ENCODE results near the gene TTC23L. TPM values are rescaled to one million over a fixed set of nuclear protein-coding genes. Genes with fewer than 3 reads are reported as not detected.

The TTC23L gene, protein sequence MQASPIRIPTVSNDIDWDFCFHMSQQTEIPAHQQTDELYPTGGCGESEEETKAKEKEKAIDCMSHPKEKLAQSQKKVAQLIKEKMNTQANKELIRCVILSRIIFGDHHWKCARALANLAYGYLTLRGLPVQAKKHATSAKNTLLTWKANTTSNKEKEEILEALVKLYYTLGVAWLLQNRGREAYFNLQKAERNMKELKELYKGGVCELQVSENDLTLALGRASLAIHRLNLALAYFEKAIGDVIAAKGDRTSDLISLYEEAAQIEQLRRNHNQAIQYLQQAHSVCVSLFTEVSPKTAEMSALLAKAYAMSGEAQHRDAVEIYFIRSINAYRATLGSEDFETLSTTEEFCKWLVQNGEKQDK
- under 1 TPM; 0.26 to 0.30 TPM for total RNA-seq

DNA sequence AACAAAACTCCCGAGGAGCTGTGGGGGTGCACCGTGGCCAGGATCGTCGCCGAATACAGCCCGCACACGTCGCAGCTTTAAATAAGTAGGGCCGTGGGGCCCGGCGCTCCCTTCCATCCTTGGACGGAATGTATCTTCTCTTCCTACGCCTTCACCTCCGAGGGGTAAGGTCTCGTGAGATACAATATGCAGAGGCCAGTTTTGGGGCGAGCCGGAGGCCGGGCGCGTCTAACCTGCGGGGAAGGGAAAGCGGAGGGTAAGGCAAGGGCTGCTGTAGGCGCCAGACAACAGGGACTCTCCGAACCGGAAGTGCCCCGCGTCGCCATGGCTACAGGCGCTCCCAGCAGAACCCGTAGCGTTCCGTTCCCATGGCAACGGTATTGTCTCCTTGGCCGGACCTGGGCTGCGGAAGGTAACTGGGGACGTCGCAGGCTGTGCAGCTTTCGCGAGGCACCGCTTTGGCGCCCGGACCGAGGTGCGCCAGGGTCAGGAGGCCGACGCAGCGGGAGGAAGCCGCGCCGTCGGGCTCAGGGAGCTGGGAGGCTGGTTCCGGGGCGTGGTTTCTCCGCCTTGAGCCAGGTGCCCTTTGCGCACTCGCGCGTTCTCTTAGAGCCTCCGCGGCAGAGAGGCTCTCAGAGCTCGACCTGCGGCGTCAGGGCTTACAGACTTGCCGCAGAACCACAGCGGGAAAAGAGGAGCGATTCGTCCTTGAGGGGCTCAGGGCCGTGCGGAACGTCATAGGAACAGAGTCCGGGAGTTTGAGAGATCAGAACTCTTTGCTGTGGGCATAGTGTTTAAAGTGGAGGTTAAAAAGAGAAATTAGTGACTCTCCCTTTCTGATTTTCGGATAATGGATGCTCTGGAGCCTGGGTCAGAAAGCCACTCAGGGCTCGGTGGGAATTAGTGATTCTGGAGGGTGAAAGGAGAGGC, at the start of gene TTC23L:
TTC23L (plus strand) TSS at position 380 of the 930 bp plus-strand sequence. CDS start 1,508 bp downstream, outside the sequence.
- Mint-ChIP-seq H3K36me3 (ENCODE audit: low read depth) (no peaks in the 10 kb centered on the region), H3K27me3 (no peaks in the 10 kb centered on the region), H3K4me1 (peaks cover 13% of the 10 kb centered on the region), H3K27ac (peak within 1 kb of the TSS; percentile 95), H3K9me3 (ENCODE audit: low read depth) (no peaks in the 10 kb centered on the region), H3K4me3 (peak within 1 kb of the TSS; percentile 80)
- POLR2A ChIA-PET: interaction anchor here (0.5 to 2.3 kb wide), 3 partner anchors 9 to 76 kb away, joined by 3 to 14 read pairs (median 3); partner anchors contain the start of genes BRIX1 and RAD1
- intact Hi-C loops (cut with DNase I, micrococcal nuclease): loop anchor here (1.0 to 5.0 kb wide), 8 partner anchors 76 to 1403 kb away; partner anchors contain the start of genes BRIX1 (in 2 of the 2), RAD1 (in 2 of the 2), RAI14 (in 2 of the 2) and AMACR (in 1 of the 2)
- peak; percentile 95 for ATAC-seq
- peak; percentile 95 for DNase-seq
- CTCF ChIA-PET: interaction anchor here (0.7 to 1.8 kb wide), 5 partner anchors 8 to 353 kb away, joined by 3 to 8 read pairs (median 3); no protein-coding TSS in a partner anchor

DNA sequence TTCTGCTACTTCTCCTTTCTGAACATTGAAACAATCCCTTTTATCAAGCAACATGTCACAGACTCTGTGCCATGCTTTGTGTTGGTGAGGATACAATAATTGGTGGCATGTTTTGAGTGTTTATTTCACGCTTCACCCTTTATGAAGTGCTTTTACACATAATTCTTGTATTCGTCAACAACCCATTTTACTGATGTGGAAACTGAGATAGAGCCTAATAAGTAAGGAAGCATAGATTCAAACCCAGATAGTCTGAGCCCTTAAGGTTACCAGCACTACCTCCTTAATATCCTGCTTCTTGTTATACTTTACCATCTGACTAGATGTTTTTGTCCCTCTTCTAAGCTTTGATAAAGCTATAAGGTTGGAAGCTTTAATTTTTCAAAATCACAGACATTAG, 49.3 kb upstream of the TTC23L start:
- no peak for ATAC-seq
- peaks cover 4% of the 10 kb centered on the region for H3K9me3 Mint-ChIP-seq (ENCODE audit: low read depth)
- no peaks in the 10 kb centered on the region for H3K4me1 Mint-ChIP-seq
- no peaks in the 10 kb centered on the region for H3K36me3 Mint-ChIP-seq (ENCODE audit: low read depth)
- intact Hi-C loops (cut with DNase I, micrococcal nuclease): no loop called here
- no peak for DNase-seq
- no peak overlapping the region for H3K4me3 Mint-ChIP-seq
- peaks cover 7% of the 10 kb centered on the region for H3K27me3 Mint-ChIP-seq
- no peak overlapping the region for H3K27ac Mint-ChIP-seq
- ChIA-PET POLR2A (no interaction called here), CTCF (interaction anchor here (0.6 kb wide), 1 partner anchor 1657 kb away, joined by 3 read pairs; no protein-coding TSS in a partner anchor)

DNA sequence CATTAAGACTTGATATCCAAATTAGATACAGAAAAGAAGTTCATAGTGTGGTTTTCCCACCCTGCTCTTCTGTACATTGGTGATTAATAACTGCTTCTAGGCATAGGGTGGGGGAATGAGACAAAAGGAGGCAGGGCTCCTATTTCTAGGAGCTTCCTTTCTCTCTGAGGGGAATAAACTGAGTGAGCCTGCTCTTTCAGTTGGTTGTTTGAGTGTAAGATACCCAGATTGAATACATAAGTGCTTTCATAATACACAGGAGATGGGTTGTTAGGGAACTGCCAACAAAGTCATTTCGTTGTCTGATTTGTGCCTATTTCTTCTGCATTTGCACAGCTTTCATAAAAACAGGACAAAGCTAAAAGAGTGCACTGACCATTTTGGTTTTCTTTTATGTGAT, 48.9 kb upstream of the TTC23L start:
- no peaks in the 10 kb centered on the region for H3K4me1 Mint-ChIP-seq
- H3K4me3 Mint-ChIP-seq: no peak overlapping the region
- no peaks in the 10 kb centered on the region for H3K36me3 Mint-ChIP-seq (ENCODE audit: low read depth)
- DNase-seq: no peak
- H3K27ac Mint-ChIP-seq: no peak overlapping the region
- ChIA-PET CTCF (no interaction called here), POLR2A (no interaction called here)
- ATAC-seq: no peak
- peaks cover 4% of the 10 kb centered on the region for H3K9me3 Mint-ChIP-seq (ENCODE audit: low read depth)
- H3K27me3 Mint-ChIP-seq: peaks cover 7% of the 10 kb centered on the region
- intact Hi-C loops (cut with DNase I, micrococcal nuclease): no loop called here

DNA sequence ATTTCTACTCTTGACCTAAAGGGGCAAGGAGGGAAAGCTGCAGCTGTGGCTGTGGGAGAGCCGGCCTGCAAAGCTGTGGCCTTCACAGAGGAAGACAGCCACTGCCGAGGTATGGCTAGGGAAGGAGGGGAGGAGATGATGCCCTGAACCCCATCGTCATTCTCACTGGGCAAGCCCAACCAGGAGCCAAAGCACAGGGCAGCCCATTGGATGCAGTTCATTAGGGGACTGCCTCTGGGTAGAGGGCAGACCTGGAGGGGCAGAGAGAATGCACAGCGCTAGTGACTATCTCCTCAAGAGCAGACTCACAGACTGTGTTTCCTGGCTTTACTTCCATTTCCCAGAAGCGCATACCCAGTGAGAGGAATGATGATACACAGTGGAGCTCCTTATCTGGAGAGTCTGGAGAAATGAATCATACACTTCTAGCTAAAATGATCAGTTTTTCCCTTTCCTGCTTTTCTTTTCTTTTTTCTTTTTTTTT, 47.2 kb upstream of the TTC23L start:
- Mint-ChIP-seq H3K4me1 (no peaks in the 10 kb centered on the region), H3K27ac (no peak overlapping the region), H3K9me3 (ENCODE audit: low read depth) (peaks cover 4% of the 10 kb centered on the region), H3K36me3 (ENCODE audit: low read depth) (no peaks in the 10 kb centered on the region), H3K27me3 (peaks cover 7% of the 10 kb centered on the region), H3K4me3 (no peak overlapping the region)
- DNase-seq: no peak
- no peak for ATAC-seq
- POLR2A ChIA-PET: no interaction called here
- CTCF ChIA-PET: no interaction called here
- intact Hi-C loops (cut with DNase I, micrococcal nuclease): no loop called here

DNA sequence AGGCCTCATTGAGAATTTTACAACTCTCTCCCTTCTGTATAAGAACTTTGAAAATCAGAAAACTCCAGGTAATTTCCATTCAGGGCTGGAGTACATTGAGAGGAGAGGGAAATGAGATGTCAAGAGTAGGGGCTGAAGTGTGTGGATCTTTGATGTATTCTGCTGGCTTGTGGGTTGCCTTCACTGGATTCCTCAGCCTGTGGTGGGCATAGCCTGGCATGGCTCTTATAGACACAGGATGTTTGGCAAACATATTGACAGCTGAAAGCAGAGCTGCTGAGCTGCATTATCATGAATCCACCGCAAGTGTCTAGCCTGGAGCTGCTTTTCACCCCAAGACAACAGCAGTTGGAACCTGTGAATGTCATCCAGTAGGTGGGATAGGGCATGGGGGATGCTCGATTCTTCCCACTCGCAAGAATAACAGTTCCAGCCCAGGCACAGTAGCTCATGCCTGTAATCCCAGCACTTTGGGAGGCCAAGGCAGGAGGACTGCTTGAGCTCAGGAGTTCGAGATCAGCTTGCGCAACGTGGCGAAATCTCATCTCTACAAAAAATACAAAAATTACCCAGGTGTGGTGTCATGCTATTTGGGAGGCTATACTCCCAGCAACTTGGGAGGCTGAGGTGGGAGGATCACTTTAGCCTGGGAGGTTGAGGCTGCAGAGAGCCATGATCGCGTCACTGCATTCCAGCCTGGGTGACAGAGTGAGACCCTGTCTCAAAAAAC, 36.0 kb upstream of the TTC23L start:
- intact Hi-C loops (cut with DNase I, micrococcal nuclease): no loop called here
- Mint-ChIP-seq H3K9me3 (ENCODE audit: low read depth) (no peaks in the 10 kb centered on the region), H3K4me3 (no peak overlapping the region), H3K27me3 (no peaks in the 10 kb centered on the region), H3K4me1 (no peaks in the 10 kb centered on the region), H3K36me3 (ENCODE audit: low read depth) (no peaks in the 10 kb centered on the region), H3K27ac (no peak overlapping the region)
- DNase-seq: no peak
- ChIA-PET CTCF (interaction anchor here (0.6 to 0.7 kb wide), 2 partner anchors 44 to 123 kb away, joined by 4 to 5 read pairs; no protein-coding TSS in a partner anchor), POLR2A (no interaction called here)
- no peak for ATAC-seq

DNA sequence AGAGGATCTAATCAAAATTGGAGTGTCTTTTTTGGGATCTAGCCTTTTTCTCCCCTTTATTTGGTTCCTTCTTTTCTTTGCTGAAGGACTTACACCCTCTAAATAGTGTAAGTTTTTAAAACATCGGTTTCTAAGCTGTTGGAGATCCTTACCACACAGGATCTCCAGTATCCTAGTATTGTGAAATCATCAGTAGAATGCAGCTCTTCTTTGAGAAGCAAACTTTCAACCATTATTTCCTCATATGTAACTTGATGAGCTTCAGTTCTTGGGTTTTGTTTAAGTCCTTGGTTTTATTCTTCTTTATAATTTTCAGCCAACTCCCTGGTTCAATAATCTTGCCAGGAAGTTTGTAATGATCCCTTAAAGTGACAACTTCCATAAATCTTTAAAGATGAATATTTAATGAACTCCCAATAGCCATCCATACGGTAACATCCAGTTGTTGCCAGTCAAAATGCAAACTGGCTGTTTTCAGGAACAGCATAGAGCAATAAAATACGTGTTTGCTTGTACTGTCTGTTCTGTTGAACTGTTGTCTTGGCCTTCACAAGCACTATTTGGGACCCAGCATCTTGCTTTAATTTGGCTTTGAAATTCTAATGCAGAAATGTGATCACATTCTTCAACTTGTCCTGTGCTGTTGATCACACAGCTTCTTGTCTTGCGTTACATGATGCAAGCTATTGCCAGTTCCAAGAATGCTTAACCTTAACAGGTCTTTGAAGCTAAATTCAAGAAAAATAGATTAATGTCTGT, 34.8 kb upstream of the TTC23L start:
- no peaks in the 10 kb centered on the region for H3K27me3 Mint-ChIP-seq
- no peaks in the 10 kb centered on the region for H3K36me3 Mint-ChIP-seq (ENCODE audit: low read depth)
- ATAC-seq: no peak
- CTCF ChIA-PET: interaction anchor here (0.6 kb wide), 1 partner anchor 14 kb away, joined by 4 read pairs; no protein-coding TSS in a partner anchor
- POLR2A ChIA-PET: no interaction called here
- no peak overlapping the region for H3K4me3 Mint-ChIP-seq
- no peaks in the 10 kb centered on the region for H3K4me1 Mint-ChIP-seq
- no peak for DNase-seq
- H3K9me3 Mint-ChIP-seq (ENCODE audit: low read depth): no peaks in the 10 kb centered on the region
- intact Hi-C loops (cut with DNase I, micrococcal nuclease): no loop called here
- H3K27ac Mint-ChIP-seq: no peak overlapping the region

DNA sequence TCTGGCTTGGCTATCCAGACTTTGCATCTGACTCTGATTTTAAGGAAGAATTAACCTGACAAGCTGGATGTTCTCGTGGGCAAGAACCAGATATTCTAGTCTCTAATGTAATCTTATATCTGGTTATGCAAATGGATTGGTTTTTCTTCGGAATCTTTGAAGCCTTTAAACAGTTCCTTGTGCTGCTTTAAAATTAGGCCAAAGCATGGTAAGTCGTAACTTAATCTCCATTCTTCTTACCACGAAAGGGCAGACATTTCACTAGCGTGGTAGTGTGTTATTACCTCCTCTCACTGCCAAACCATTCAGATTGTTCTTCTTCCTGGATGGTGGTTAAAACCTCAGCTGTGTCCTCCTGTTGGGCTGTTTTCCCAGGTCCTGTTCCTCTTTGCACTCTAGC, 34.1 kb upstream of the TTC23L start:
- H3K36me3 Mint-ChIP-seq (ENCODE audit: low read depth): no peaks in the 10 kb centered on the region
- no peak overlapping the region for H3K4me3 Mint-ChIP-seq
- DNase-seq: no peak
- H3K27me3 Mint-ChIP-seq: no peaks in the 10 kb centered on the region
- CTCF ChIA-PET: no interaction called here
- ATAC-seq: no peak
- H3K4me1 Mint-ChIP-seq: no peaks in the 10 kb centered on the region
- H3K9me3 Mint-ChIP-seq (ENCODE audit: low read depth): no peaks in the 10 kb centered on the region
- no peak overlapping the region for H3K27ac Mint-ChIP-seq
- POLR2A ChIA-PET: no interaction called here
- intact Hi-C loops (cut with DNase I, micrococcal nuclease): no loop called here

DNA sequence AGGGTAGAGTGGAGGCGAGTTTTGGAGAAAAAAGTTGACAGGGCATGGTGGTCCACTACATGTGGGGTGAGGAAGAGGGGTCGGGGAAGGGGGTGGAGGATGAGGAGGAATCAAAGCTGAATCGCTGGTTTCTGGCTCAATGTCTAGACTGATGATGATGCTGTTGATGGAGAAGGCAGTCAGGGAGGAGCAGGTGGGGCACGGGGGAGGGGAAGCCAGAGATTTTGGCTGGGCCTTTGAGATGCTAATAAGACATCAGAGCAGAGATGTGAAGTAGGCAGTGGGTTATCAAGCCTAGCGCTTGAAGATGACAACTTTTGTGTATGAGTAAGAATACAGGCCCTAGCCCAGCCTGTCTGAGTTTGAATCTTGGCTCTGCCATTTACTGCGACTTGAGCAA, 32.4 kb upstream of the TTC23L start:
- POLR2A ChIA-PET: no interaction called here
- Mint-ChIP-seq H3K4me1 (no peaks in the 10 kb centered on the region), H3K27me3 (no peaks in the 10 kb centered on the region), H3K36me3 (ENCODE audit: low read depth) (no peaks in the 10 kb centered on the region), H3K9me3 (ENCODE audit: low read depth) (no peaks in the 10 kb centered on the region), H3K27ac (no peak overlapping the region), H3K4me3 (no peak overlapping the region)
- intact Hi-C loops (cut with DNase I, micrococcal nuclease): no loop called here
- CTCF ChIA-PET: no interaction called here
- DNase-seq: no peak
- no peak for ATAC-seq

DNA sequence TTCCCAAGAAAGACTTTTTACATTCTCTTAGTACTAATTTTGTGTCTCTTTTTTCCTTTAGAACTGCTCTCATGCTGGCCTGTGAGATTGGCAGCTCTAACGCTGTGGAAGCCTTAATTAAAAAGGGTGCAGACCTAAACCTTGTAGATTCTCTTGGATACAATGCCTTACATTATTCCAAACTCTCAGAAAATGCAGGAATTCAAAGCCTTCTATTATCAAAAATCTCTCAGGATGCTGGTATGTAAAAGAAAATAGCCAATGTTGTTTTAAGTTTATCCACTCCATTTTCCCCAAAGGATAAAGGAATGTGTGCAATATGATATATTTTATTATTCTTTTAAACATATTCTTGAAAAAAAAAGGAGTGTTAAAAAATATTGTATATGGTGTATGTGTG, 27.3 kb upstream of the TTC23L start:
- Mint-ChIP-seq H3K4me3 (no peak overlapping the region), H3K9me3 (ENCODE audit: low read depth) (no peaks in the 10 kb centered on the region), H3K36me3 (ENCODE audit: low read depth) (no peaks in the 10 kb centered on the region), H3K27ac (no peak overlapping the region), H3K27me3 (no peaks in the 10 kb centered on the region), H3K4me1 (no peaks in the 10 kb centered on the region)
- POLR2A ChIA-PET: no interaction called here
- ATAC-seq (no peak), DNase-seq (no peak)
- CTCF ChIA-PET: no interaction called here
- intact Hi-C loops (cut with DNase I, micrococcal nuclease): no loop called here

DNA sequence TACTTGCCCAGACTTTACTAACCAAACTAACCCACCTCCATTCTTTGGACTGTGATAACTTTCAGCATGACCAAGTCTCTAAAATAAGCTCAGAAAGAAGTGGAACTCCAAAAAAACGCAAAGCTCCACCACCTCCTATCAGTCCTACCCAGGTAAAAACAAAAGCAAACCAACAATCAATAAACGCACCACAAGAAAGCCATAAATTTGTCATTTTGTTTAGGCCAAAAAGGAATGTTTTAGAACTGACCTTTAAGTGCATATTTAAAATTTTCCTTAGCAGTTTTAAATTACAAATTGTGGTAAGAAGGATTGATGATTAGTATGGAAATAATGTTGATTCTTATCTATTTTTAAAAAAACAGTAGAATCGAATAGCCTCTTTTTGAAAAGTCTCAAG, 25.5 kb upstream of the TTC23L start:
- H3K4me1 Mint-ChIP-seq: no peaks in the 10 kb centered on the region
- no peaks in the 10 kb centered on the region for H3K27me3 Mint-ChIP-seq
- H3K27ac Mint-ChIP-seq: no peak overlapping the region
- intact Hi-C loops (cut with DNase I, micrococcal nuclease): no loop called here
- CTCF ChIA-PET: interaction anchor here (1.1 kb wide), 1 partner anchor 12 kb away, joined by 3 read pairs; no protein-coding TSS in a partner anchor
- POLR2A ChIA-PET: no interaction called here
- H3K36me3 Mint-ChIP-seq (ENCODE audit: low read depth): no peaks in the 10 kb centered on the region
- ATAC-seq: no peak
- H3K4me3 Mint-ChIP-seq: no peak overlapping the region
- DNase-seq: no peak
- H3K9me3 Mint-ChIP-seq (ENCODE audit: low read depth): no peaks in the 10 kb centered on the region
